ENCODE results near the gene FDXR.

The FDXR gene

DNA sequence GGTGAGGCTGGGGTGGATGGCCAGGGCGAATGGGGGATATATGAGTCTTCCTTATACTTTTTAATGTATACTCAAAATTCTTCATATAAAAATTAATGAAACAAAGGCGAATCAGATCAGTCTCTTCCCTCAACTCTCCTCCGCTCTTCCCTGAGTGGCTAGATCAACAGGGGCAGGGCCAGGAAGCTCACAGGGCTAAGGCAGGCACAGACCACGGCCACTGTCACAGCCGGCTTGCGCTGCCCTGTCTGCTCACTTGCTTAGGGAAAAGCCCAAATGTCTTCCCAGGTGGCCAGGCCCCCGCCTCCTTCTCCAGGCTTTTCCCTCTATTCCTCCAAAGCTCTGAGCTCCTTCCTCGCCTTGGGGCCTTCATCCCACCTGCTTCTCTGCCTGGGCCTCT is 19.1 kb downstream of the FDXR start:
- no peak for DNase-seq (ENCODE audit: low read depth)
- TF ChIP-seq, protein P1, sequence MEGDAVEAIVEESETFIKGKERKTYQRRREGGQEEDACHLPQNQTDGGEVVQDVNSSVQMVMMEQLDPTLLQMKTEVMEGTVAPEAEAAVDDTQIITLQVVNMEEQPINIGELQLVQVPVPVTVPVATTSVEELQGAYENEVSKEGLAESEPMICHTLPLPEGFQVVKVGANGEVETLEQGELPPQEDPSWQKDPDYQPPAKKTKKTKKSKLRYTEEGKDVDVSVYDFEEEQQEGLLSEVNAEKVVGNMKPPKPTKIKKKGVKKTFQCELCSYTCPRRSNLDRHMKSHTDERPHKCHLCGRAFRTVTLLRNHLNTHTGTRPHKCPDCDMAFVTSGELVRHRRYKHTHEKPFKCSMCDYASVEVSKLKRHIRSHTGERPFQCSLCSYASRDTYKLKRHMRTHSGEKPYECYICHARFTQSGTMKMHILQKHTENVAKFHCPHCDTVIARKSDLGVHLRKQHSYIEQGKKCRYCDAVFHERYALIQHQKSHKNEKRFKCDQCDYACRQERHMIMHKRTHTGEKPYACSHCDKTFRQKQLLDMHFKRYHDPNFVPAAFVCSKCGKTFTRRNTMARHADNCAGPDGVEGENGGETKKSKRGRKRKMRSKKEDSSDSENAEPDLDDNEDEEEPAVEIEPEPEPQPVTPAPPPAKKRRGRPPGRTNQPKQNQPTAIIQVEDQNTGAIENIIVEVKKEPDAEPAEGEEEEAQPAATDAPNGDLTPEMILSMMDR (IDR thresholded peaks at IDR 0.05; ENCODE audit: insufficient read depth, low read depth, low read length, missing control alignments): no peak
- no peak overlapping the region for H3K4me3 ChIP-seq (ENCODE audit: low read length)

DNA sequence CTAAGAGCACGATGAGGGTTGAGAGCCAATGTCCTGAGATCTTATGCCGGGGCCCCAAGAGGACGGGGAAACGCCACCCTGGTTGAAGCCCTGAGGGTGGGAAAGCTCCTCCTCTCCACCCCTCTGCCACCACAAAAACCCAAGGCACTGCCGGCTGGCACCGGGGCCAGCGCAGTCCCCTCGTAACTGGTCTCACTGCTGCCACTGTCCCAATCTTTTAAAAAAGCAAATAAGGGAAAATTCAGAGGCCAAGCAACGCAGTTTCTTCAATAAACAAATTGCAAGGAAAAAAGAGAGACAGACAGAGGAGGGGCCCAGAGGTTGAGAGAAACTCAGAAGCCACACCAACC is 19.8 kb downstream of the FDXR start:
- DNase-seq (ENCODE audit: low read depth): no peak
- TF ChIP-seq, protein P1 (IDR thresholded peaks at IDR 0.05; ENCODE audit: insufficient read depth, low read depth, low read length, missing control alignments): no peak
- H3K4me3 ChIP-seq (ENCODE audit: low read length): no peak overlapping the region

DNA sequence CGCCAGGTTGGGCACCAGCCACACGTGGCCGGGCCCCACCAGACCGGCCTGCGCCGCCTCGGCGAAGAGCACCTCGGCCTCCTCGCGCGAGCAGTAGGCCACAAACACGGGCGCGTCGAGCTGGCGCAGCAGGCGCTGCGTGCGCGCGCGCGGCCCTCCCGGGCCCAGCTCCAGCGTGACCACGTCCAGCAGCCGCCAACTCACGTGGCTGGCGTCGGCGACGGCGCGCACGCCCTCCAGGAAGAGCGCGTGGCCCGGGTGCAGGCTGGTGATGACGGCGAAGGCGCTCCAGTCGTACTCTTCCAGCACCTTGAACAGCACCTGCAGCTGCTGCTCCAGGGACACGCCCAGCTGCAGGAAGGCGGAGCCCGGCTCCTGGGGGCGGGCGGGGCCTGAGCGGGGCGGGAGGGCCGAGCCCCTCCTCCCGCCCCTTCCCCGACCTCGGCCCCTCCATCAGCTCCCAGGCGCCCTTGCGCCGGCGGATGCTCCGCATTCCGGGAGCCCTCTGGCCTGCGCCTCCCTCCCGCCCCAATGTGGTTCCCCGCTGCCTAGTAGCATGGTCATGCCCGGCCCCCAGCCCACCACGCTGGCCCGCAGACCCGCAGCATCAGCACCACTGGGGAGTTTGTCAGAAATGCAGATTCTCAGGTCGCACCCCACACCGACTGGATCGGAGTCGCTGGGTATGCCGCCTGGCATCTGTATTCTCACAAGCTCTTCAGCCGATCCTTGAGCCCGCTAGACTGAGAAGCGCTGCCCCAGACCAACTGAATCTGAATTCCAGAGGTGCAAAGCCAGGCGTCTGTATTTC is 20.4 kb downstream of the FDXR start:
- TF ChIP-seq, protein P1 (IDR thresholded peaks at IDR 0.05; ENCODE audit: insufficient read depth, low read depth, low read length, missing control alignments): no peak
- no peak overlapping the region for H3K4me3 ChIP-seq (ENCODE audit: low read length)
- DNase-seq (ENCODE audit: low read depth): peak; percentile 69

DNA sequence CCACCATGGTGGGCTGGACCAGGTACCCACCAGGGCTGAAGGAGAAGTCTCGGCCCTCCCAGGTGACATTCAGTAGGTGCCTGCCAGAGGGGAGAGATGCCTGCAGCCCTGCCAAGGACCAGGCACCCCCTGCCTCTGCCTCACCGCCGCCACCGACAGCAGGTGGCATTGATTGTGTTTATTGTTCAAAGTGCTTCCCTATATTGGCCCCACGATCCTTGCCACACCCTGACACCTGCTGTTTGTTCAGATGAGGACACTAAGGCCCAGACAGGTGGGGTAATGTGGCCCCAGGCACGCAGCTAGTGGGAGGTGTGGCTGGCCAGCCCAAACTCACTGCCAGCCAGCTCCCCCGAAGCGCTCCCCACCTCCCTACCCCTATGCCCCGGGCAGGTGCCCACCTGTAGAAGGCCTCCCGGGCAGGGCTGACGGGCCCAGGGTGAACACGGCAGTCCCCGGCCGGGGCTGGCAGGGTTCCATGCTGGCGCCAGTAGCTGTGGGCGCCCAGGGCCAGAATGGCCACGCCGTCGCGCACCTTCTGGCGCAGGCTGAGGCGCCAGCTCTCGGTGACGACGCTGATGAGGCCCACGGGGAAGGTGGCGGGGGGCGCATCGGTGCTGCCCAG is 21.1 kb downstream of the FDXR start:
- H3K4me3 ChIP-seq (ENCODE audit: low read length): no peak overlapping the region
- TF ChIP-seq, protein P1 (IDR thresholded peaks at IDR 0.05; ENCODE audit: insufficient read depth, low read depth, low read length, missing control alignments): no peak
- DNase-seq (ENCODE audit: low read depth): no peak

DNA sequence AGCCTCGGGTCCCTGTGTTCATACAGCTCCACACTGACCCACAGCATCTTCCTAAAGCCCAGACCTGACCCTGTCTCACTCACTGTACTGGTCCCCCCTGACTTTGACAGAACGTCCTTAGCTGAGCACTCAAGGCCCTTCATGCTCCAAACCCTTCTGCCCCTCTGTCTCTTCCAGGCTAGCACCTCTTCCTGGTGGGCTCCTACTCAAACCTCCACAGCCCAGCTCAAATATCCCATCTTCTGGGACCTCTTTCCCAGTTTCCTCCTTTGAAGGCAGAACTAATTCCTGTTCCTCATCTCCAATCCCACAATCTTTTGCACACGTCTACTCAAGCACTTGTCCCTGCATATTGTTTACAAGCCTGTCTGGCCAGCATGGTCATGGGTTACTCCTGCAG is 21.9 kb downstream of the FDXR start:
- DNase-seq (ENCODE audit: low read depth): no peak
- TF ChIP-seq, protein P1 (IDR thresholded peaks at IDR 0.05; ENCODE audit: insufficient read depth, low read depth, low read length, missing control alignments): no peak
- H3K4me3 ChIP-seq (ENCODE audit: low read length): no peak overlapping the region

DNA sequence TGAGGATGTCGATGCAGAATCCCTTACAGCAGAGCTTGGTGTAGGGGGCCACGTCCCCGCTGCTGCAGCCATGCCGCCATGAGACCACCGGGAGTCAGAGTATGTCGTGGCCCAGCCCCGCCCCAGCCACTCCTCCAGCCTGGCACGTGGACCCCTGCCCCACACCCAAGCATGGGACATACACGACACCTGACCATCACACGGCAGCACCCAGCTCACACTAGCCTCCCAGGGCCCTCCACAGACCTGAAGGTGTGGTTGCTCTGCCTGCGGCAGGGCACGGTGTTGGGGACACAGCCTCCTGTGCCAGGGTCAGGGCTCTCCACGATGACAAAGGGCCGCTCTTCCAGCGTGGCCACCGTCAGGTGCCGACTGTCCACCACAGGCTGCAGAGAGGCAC is 22.5 kb downstream of the FDXR start:
- no peak for DNase-seq (ENCODE audit: low read depth)

More for the DNA sequence above, 22.5 kb downstream of the FDXR start:
- TF ChIP-seq, protein P1 (IDR thresholded peaks at IDR 0.05; ENCODE audit: insufficient read depth, low read depth, low read length, missing control alignments): no peak
- H3K4me3 ChIP-seq (ENCODE audit: low read length): no peak overlapping the region
